HG03439 (cell line): ENCODE data around the gene RPS6KA4.
"Not testable (repeated sequence)": the region's sequence is repeated elsewhere in the genome, so short reads cannot be mapped to it uniquely, and the experiment has no call there.

ENCODE experiments used
- ATAC-seq: cut with Tn5 transposase; IDR thresholded peaks from one replicate; pipeline ENCODE4 v1.9.1; 2021; ENCODE audit warnings: mild to moderate bottlenecking, moderate library complexity; ENCODE audit not compliant: unreplicated experiment

RPS6KA4 gene

DNA sequence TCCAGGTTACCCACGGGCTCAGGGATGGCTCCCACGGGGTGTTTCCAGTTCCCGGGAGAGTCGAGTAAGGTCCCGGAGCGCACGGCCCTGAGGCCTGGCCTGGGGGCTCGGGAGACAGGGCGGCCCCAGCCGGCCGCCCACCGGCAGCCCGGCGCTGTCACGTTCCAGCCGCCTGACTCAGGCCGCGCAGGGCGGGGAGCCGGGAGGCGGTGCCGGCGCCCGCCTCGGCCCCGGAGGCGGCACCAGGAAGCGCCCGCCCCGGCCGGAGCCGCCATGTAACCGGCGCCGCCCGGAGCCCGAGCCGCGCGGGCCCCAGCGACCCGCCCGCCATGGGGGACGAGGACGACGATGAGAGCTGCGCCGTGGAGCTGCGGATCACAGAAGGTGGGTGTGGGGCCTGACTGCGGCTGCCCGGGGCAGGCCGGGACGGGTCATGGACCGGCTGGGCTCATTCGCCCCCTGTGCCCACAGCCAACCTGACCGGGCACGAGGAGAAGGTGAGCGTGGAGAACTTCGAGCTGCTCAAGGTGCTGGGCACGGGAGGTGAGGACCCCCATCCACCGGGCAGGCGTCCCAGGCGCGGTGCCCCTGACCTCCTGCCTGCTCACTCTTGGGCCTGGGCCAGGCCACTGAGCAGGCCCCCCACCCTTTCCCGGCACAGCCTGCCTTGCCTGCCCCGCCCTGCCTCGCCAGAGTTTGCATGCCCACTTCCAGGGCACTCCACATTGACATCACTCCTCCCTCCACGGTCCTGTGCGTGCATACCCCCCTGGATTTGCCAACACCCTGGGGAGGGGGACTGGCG, at the start of gene RPS6KA4:
TSS of gene RPS6KA4 (plus strand) at position 256 of the 805 bp plus-strand sequence. CDS start at position 330, 74 bp downstream.
- no peak for ATAC-seq

DNA sequence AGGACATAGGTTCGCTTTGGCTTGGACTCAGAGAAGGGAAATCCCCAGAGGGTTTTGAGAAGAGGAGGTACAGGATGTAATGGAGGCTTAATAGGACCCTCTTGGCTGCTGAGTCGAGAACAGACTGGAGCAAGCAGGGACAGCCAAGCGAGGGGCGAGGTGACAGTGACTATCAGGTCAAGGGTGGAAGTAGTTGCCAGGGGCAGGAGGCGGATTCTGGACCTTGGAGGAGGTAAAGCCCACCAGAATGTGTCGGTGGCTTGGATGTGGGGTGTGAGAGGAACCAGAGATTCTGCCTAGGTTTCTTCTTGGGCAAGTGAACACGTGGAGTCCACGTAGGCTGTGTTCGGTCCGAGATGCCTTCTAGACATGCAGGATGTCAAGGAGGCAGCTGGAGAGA, 46.0 kb upstream of the RPS6KA4 start:
- no peak for ATAC-seq

GRCh38 chr11:64313491-64314145, 45.3 kb upstream of the RPS6KA4 start:
- ATAC-seq, result no peak

DNA sequence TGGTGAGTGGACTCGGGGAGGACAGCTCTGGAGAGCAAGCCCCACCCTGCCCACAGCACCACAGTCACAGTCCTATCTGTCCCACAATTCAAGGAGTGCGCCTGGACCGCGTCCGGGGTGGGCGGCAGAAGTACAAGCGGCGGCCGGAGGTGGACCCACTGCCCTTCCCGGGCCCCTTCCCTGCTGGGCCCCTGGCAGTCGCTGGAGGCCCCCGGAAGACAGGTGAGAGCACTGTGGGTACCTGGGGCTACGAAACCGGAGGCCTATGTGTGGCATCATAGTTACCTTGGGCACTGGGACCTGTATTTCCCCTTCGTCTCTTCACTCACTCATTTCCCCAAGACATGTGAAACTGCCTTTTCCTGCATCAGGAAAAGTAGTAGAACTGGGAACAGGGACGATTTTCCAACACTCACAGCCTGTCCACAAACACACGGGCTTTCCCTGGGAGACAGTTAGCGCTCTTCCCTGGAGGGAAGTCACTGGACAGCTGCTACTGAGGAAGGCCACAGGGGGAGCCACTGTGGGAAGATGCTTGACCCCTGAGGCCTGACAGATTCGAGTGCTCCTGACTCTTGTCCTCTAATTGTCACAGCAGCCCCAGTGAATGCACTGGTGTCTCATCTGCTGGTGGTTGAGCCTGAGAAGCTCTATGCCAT, 44.7 kb upstream of the RPS6KA4 start:
- no peak for ATAC-seq

- no peak for ATAC-seq
Observed at GRCh38 chr11:64314805-64315561, 44.0 kb upstream of the RPS6KA4 start.

DNA sequence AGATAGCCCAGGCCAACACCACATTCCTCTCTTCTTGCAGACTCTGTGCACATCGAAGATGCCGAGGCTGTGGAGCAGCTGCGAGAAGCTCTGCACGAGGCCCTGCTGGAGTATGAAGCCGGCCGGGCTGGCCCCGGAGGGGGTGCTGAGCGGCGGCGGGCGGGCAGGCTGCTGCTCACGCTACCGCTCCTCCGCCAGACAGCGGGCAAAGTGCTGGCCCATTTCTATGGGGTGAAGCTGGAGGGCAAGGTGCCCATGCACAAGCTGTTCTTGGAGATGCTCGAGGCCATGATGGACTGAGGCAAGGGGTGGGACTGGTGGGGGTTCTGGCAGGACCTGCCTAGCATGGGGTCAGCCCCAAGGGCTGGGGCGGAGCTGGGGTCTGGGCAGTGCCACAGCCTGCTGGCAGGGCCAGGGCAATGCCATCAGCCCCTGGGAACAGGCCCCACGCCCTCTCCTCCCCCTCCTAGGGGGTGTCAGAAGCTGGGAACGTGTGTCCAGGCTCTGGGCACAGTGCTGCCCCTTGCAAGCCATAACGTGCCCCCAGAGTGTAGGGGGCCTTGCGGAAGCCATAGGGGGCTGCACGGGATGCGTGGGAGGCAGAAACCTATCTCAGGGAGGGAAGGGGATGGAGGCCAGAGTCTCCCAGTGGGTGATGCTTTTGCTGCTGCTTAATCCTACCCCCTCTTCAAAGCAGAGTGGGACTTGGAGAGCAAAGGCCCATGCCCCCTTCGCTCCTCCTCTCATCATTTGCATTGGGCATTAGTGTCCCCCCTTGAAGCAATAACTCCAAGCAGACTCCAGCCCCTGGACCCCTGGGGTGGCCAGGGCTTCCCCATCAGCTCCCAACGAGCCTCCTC, 43.1 kb upstream of the RPS6KA4 start:
- ATAC-seq, result not testable (repeated sequence)

DNA sequence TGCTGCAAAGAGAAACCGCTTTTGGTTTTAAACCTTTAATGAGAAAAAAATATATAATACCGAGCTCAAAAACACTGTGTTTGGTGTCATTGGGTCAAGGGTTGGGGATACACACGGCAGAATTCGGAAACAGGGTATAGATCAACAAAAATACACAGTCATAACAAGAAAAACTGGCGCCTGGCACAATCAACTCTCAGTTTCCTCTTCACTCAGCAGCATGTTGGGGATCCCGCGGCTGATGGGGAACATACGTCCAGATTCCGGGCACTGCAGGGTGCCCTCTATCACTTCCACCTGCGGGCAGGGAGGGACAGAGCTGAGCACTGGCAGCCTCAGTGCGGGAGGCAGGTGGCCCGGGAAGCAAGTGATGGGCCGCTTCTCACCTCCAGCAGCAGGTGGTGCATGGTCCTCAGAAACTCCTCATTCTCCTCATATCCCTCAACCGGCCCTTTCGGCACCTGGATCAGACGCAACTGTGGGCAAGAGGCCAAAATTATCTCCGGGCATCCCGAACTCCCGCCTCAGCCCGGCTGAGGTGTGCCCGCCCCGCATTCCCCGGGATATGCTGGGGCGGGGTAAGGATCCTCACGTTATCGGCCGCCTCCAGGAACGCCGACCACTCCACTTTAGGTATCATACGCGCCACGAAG, 42.2 kb upstream of the RPS6KA4 start:
- no peak for ATAC-seq

GRCh38 chr11:64317325-64317960, 41.5 kb upstream of the RPS6KA4 start, which contains the start of gene TRMT112:
Gene TRMT112 (minus strand): TSS chr11:64317559. CDS start chr11:64317526, 33 bp downstream.
- ATAC-seq, result peak; percentile 60

- ATAC-seq, result peak; percentile 69
Observed at GRCh38 chr11:64317961-64318765, 40.8 kb upstream of the RPS6KA4 start, which contains the start of gene PRDX5. Gene PRDX5 (plus strand): TSS chr11:64318121. CDS start chr11:64318216, 95 bp downstream.

- ATAC-seq, result no peak
Observed at GRCh38 chr11:64318766-64319761, 39.9 kb upstream of the RPS6KA4 start.

- no peak for ATAC-seq
Observed at GRCh38 chr11:64320556-64320955, 38.4 kb upstream of the RPS6KA4 start.

- no peak for ATAC-seq
Observed at GRCh38 chr11:64321026-64321425, 37.9 kb upstream of the RPS6KA4 start.

- ATAC-seq, result no peak
Observed at GRCh38 chr11:64321533-64321932, 37.4 kb upstream of the RPS6KA4 start.

DNA sequence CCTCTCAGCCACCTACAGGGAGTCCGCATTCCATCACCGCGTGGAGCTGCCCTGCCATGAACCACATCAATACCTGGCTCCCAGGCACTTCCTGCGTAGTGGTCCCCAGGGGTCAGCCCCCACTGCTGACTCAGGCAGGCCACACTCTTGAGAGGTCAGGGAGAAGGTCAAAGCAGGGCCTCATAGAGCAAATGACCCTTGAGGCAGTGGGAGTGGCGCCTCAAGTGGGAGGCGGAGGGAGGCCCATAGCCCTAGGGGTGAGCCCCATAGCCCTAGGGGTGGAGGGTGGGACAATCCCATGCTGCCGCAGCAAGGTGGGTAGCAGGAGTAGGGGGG, 36.1 kb upstream of the RPS6KA4 start:
- ATAC-seq, result no peak

DNA sequence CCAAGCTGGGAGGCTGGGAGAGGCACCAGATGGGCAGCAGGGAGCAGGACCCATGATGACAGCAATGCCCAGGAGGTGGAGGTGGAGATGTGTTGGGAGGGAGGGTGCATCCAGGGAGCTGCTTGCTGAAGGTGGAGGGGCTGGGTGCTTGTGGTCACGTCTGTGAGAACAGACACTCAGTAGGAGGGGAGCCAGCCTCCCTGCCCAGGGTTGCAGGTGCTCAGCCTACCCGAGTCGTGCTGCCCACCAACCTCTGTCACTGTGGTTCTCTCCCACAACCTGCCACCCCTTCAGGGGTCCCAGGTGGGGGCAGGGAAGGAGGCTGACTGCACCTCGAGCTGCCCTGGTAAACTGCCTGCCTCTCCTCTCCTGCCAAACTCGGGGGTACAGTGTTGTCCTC, 35.6 kb upstream of the RPS6KA4 start:
- no peak for ATAC-seq

DNA sequence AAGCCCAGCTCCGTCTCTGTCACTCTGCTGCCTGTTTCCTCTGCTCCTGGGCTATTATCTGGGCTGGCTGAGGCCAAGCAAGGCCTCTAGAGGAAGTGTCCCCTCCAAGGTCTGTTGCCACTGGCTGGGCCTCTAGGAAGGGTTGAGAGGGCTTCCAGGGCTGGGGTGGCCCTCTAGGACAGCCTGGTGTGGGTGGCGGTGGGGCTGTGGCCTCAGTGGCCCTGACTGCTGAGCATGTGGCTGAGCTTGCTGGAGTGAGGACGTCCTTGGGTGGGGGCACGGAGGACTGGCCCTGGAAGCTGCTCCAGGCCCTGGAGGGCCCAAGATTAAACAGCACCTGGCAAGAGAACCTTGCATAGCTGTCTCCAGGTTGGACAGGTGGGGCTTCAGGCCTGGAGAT, 35.0 kb upstream of the RPS6KA4 start:
- ATAC-seq, result not testable (repeated sequence)
